ENCODE measurements around the gene MACROD1. TPM values are rescaled to one million over a fixed set of nuclear protein-coding genes. Genes with fewer than 3 reads are reported as not detected.

MACROD1 gene
- total and polyA plus RNA-seq, 2 experiments from 2014 or later = 21.2 to 29.8 TPM

- Histone ChIP-seq H3K9me2 (replicated peaks; ENCODE audit: insufficient read depth) (no peaks in the 10 kb centered on the region), H2AFZ (no peak overlapping the region), H3K36me3 (replicated peaks; ENCODE audit: insufficient read depth, low read depth) (no peaks in the 10 kb centered on the region), H3K4me1 (ENCODE audit: insufficient read depth) (peaks cover 30% of the 10 kb centered on the region), H3K4me3 (no peak overlapping the region), H4K20me1 (ENCODE audit: insufficient read depth, poor library complexity, severe bottlenecking) (peaks cover 26% of the 10 kb centered on the region), H3K9me3 (ENCODE audit: low read depth) (no peaks in the 10 kb centered on the region), H3K27me3 (no peaks in the 10 kb centered on the region), H3K27ac (no peak overlapping the region), H3K79me2 (no peaks in the 10 kb centered on the region), H3K4me2 (no peak overlapping the region)
- no peak for TF ChIP-seq EZH2phosphoT487 (IDR thresholded peaks at IDR 0.05; ENCODE audit: low read depth, severe bottlenecking, unreplicated experiment)
- WGBS (ENCODE audit: low lambda C conversion rate, missing lambda C conversion rate) = 96% methylated on average over 24 of the region's 27 CpGs
- DNase-seq (ENCODE audit: low spot score) = no peak
Measured at GRCh38 chr11:63997104-63997700, 168.7 kb downstream of the MACROD1 start.

- peaks cover 24% of the 10 kb centered on the region for H3K4me1 ChIP-seq (ENCODE audit: insufficient read depth)
- H3K27ac ChIP-seq = no peak overlapping the region
- H3K36me3 ChIP-seq (replicated peaks; ENCODE audit: insufficient read depth, low read depth) = no peaks in the 10 kb centered on the region
- no peak overlapping the region for H3K4me3 ChIP-seq
- no peak overlapping the region for H3K4me2 ChIP-seq
- H2AFZ ChIP-seq = no peak overlapping the region
- no peaks in the 10 kb centered on the region for H3K27me3 ChIP-seq
- WGBS (ENCODE audit: low lambda C conversion rate, missing lambda C conversion rate) = 98% methylated on average over 17 of the region's 18 CpGs
- H4K20me1 ChIP-seq (ENCODE audit: insufficient read depth, poor library complexity, severe bottlenecking) = peaks cover 29% of the 10 kb centered on the region
- H3K79me2 ChIP-seq = peaks cover 5% of the 10 kb centered on the region
- no peaks in the 10 kb centered on the region for H3K9me3 ChIP-seq (ENCODE audit: low read depth)
- TF ChIP-seq EZH2phosphoT487 (IDR thresholded peaks at IDR 0.05; ENCODE audit: low read depth, severe bottlenecking, unreplicated experiment) = no peak
- no peak for TF ChIP-seq EZH2 (IDR thresholded peaks at IDR 0.05; ENCODE audit: borderline replicate concordance)
- TF ChIP-seq CTCF (IDR thresholded peaks at IDR 0.05; ENCODE audit: poor library complexity) = no peak
- DNase-seq (ENCODE audit: low spot score) = no peak
- H3K9me2 ChIP-seq (replicated peaks; ENCODE audit: insufficient read depth) = no peaks in the 10 kb centered on the region
Measured at GRCh38 chr11:63996512-63996911, 169.4 kb downstream of the MACROD1 start.

GRCh38 chr11:63993993-63994392 is 171.9 kb downstream of the MACROD1 start:
- H3K27me3 ChIP-seq = no peaks in the 10 kb centered on the region
- no peak overlapping the region for H3K27ac ChIP-seq
- DNase-seq (ENCODE audit: low spot score) = no peak
- peaks cover 5% of the 10 kb centered on the region for H3K4me1 ChIP-seq (ENCODE audit: insufficient read depth)
- H3K79me2 ChIP-seq = peaks cover 24% of the 10 kb centered on the region
- 96% methylated on average over 6 of the region's 6 CpGs for WGBS (ENCODE audit: low lambda C conversion rate, missing lambda C conversion rate)
- no peak overlapping the region for H2AFZ ChIP-seq
- no peaks in the 10 kb centered on the region for H3K9me3 ChIP-seq (ENCODE audit: low read depth)
- H3K9me2 ChIP-seq (replicated peaks; ENCODE audit: insufficient read depth) = no peaks in the 10 kb centered on the region
- H3K36me3 ChIP-seq (replicated peaks; ENCODE audit: insufficient read depth, low read depth) = no peaks in the 10 kb centered on the region
- TF ChIP-seq CTCF (IDR thresholded peaks at IDR 0.05; ENCODE audit: poor library complexity) = no peak
- TF ChIP-seq EZH2phosphoT487 (IDR thresholded peaks at IDR 0.05; ENCODE audit: low read depth, severe bottlenecking, unreplicated experiment) = no peak
- TF ChIP-seq EZH2 (IDR thresholded peaks at IDR 0.05; ENCODE audit: borderline replicate concordance) = no peak
- H4K20me1 ChIP-seq (ENCODE audit: insufficient read depth, poor library complexity, severe bottlenecking) = peaks cover 31% of the 10 kb centered on the region
- H3K4me2 ChIP-seq = no peak overlapping the region
- no peak overlapping the region for H3K4me3 ChIP-seq

GRCh38 chr11:63993100-63993499 is 172.8 kb downstream of the MACROD1 start:
- TF ChIP-seq CTCF (IDR thresholded peaks at IDR 0.05; ENCODE audit: poor library complexity) (no peak), EZH2phosphoT487 (IDR thresholded peaks at IDR 0.05; ENCODE audit: low read depth, severe bottlenecking, unreplicated experiment) (no peak), EZH2 (IDR thresholded peaks at IDR 0.05; ENCODE audit: borderline replicate concordance) (no peak)
- Histone ChIP-seq H3K79me2 (peaks cover 33% of the 10 kb centered on the region), H3K9me2 (replicated peaks; ENCODE audit: insufficient read depth) (no peaks in the 10 kb centered on the region), H3K27me3 (no peaks in the 10 kb centered on the region), H2AFZ (no peak overlapping the region), H3K9me3 (ENCODE audit: low read depth) (no peaks in the 10 kb centered on the region), H3K4me2 (no peak overlapping the region), H3K27ac (no peak overlapping the region), H3K4me1 (ENCODE audit: insufficient read depth) (no peaks in the 10 kb centered on the region), H3K4me3 (no peak overlapping the region), H4K20me1 (ENCODE audit: insufficient read depth, poor library complexity, severe bottlenecking) (peaks cover 23% of the 10 kb centered on the region), H3K36me3 (replicated peaks; ENCODE audit: insufficient read depth, low read depth) (no peaks in the 10 kb centered on the region)
- DNase-seq (ENCODE audit: low spot score) = no peak
- WGBS (ENCODE audit: low lambda C conversion rate, missing lambda C conversion rate) = 96% methylated on average over 5 of the region's 5 CpGs

All from hepatocyte (in vitro differentiated cells).